ENCODE results near the gene MARCHF9.

MARCHF9 gene

DNA sequence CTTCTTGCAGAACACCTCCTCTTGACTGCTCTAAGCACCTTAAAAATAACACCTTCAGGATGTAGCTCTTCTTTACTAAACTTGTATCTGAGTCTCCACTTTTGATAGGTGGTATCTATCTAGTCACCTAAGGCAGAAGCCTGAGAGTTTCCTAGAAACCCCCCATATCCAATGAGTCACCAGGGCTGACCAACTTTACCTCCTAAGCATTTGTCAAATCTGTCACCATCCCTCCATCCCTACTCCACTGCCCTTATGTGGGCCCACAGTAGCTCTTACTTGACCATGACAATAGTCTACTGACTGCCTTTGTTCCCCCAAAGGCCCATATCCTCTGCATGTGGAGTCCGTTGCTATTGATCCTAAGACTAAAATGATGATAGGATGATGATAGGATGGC is 47.7 kb downstream of the MARCHF9 start:
- Mint-ChIP-seq H3K36me3 (peaks cover 40% of the 10 kb centered on the region), H3K9me3 (no peaks in the 10 kb centered on the region), H3K4me1 (peaks cover 6% of the 10 kb centered on the region), H3K27ac (peak overlapping the region; percentile 21), H3K4me3 (no peak overlapping the region)
- ATAC-seq (peak; percentile 55), DNase-seq (ENCODE audit: low spot score in 2 of 2) (no peak)

DNA sequence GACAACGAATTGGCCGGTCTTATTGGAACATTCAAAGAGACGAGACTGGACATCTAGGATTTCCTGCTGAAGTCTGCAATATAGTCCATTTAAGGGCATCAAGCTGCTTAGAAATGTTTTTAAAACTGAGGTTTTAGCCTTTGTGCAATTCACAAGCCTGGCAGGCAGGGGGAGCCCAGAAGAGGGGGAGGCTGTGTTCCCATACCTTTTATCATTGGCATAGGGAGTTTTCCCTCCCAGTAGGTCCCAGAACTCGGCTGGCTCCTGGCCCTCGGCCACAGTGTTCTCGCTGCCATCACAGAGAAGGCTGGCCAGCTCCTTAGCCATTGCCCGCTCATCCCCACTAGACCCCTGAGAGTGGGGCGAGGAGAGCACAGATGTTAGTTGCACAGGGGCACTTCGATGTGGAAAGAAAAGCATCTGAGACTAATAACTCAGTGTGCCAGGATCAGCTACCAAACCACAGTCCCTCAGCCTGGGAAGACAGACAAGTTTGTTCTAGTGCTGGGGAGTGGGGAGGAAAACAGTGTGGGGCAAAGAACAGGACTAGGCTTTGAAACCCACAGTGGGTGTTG is 48.5 kb downstream of the MARCHF9 start:
- ATAC-seq (peak; percentile 24), DNase-seq (ENCODE audit: low spot score in 2 of 2) (no peak)
- no peak overlapping the region for H3K27ac Mint-ChIP-seq
- H3K4me3 Mint-ChIP-seq: no peak overlapping the region
- H3K4me1 Mint-ChIP-seq: peaks cover 6% of the 10 kb centered on the region
- peaks cover 34% of the 10 kb centered on the region for H3K36me3 Mint-ChIP-seq
- H3K9me3 Mint-ChIP-seq: no peaks in the 10 kb centered on the region

DNA sequence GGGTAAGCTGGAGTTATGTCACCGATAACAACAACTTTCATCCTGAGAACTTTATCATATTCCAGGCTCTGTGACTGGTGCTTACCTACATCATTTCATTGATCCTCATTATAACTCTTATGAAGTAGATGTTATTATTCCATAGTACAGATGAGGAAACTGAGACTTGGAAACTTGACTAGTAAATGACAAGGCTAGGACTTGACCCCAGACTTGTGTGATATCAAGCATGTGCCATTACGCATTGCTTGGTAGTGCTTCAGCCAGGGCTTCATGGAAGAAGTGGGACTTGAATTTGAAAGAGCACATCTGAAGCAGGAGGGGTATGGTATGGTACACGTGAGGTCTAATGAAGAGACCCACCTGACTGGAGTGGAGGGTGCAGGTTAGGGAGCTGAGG is 51.8 kb downstream of the MARCHF9 start:
- Mint-ChIP-seq H3K4me1 (peaks cover 6% of the 10 kb centered on the region), H3K36me3 (peaks cover 20% of the 10 kb centered on the region), H3K9me3 (no peaks in the 10 kb centered on the region), H3K4me3 (no peak overlapping the region), H3K27ac (no peak overlapping the region)
- DNase-seq (ENCODE audit: low spot score in 2 of 2) (no peak), ATAC-seq (no peak)

DNA sequence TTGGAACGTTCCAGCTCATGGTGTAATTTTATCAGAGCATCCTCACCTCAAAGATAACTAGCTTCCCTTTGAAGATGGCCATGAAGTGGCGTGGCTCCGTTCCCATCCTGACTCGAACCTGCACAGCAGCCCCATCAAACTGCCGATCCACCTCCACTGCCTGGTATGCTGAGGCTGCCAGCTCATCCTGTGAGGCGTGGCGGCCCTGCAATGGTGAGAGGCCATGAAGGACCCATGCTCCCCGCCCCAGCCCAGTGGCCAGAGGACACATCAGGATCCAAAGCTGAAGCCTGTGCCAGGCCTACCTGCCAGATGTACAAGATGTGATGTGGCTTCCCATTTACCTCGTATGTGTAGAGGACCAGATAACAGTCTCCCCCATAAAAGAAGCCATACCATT is 52.4 kb downstream of the MARCHF9 start:
- peaks cover 20% of the 10 kb centered on the region for H3K36me3 Mint-ChIP-seq
- DNase-seq (ENCODE audit: low spot score in 2 of 2) (no peak), ATAC-seq (no peak)
- peaks cover 5% of the 10 kb centered on the region for H3K4me1 Mint-ChIP-seq
- no peaks in the 10 kb centered on the region for H3K9me3 Mint-ChIP-seq
- no peak overlapping the region for H3K27ac Mint-ChIP-seq
- no peak overlapping the region for H3K4me3 Mint-ChIP-seq

DNA sequence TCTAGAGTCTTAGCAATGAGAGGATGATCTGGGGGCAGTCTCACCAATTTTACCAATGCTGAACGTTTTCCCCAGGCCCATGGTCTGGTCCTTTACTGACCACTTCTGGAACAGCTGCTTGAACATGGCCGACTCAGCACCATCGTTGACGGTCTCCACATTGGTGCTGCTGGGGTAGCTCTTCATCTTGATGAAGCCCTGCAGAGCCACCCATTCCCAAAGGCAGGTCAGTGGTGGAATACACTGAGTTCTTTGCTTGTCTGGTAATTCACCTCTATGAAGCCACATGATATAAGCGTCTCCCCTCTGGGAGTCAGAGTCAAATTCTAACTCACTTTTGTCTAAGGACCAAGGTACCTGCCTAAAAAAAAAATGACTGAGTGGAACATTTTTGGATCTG is 53.4 kb downstream of the MARCHF9 start:
- DNase-seq (ENCODE audit: low spot score in 2 of 2) (no peak), ATAC-seq (no peak)
- Mint-ChIP-seq H3K9me3 (no peaks in the 10 kb centered on the region), H3K4me3 (no peak overlapping the region), H3K36me3 (peaks cover 20% of the 10 kb centered on the region), H3K4me1 (peaks cover 6% of the 10 kb centered on the region), H3K27ac (no peak overlapping the region)

DNA sequence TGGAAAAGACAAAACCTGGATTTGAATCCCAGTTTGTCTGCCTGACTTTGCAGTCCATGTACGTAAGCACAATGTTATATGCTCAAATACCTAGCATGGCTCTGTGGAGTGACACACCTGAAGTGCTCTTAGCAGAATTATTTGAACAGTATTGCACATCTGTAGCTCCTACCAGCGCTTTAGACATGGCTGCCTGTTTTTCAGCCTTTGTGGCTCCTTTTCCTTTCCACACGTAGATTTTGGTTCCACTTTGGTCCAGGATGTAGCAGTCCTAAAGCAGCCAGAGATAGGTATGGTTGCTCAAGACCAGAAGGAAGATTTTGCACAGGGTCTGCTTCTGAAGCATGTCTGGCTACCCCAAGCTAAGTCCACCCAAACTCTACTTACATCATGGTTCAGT is 54.5 kb downstream of the MARCHF9 start:
- H3K27ac Mint-ChIP-seq: no peak overlapping the region
- no peak overlapping the region for H3K4me3 Mint-ChIP-seq
- peaks cover 15% of the 10 kb centered on the region for H3K36me3 Mint-ChIP-seq
- H3K9me3 Mint-ChIP-seq: no peaks in the 10 kb centered on the region
- DNase-seq (ENCODE audit: low spot score in 2 of 2) (no peak), ATAC-seq (no peak)
- H3K4me1 Mint-ChIP-seq: peaks cover 6% of the 10 kb centered on the region
